GM12872 (cell line): ENCODE measurements around the gene GLI1.

ENCODE experiments used
- CTCF ChIP-seq: IDR thresholded peaks from 3 replicates; pipeline ENCODE4 v1.5.1; 2011; ENCODE audit warnings: low read depth, mild to moderate bottlenecking, low read length, moderate library complexity; ENCODE audit not compliant: insufficient read depth

GLI1 gene

DNA sequence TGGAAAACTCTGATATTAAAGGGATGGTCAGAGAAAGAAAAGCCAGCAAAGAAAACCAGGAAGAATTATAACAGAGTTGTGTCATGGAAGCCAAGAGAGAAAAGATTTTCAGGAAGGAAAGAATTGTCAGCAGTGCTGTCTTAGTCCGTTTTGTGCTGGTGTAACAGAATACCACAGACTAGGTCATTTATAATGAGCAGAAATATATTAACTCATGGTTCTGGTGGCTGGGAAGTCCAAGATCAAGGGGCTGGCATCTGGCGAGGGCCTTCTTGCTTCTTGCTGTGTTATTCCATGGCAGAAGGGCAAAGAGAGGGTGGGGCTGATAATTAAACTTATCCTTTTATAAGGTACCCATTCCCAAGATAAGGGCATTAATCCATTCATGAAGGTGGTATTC is 10.9 kb upstream of the GLI1 start:
- no peak for TF ChIP-seq CTCF

- TF ChIP-seq CTCF: no peak
Measured at GRCh38 chr12:57449375-57449774, 10.2 kb upstream of the GLI1 start.

DNA sequence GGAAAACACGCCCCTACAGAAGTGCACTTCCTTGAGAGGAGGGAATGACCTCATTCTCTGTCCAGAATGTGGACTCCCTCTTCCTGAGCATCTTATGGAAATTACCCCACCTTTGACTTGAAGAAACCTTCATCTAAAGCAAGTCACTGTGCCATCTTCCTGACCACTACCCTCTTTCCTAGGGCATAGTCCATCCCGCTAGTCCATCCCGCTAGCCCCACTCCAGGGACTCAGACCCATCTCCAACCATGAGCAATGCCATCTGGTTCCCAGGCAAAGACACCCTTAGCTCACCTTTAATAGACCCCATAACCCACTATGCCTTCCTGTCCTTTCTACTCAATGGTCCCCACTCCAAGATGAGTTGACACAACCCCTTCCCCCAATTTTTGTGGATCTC is 9.5 kb upstream of the GLI1 start:
- TF ChIP-seq CTCF: no peak

- TF ChIP-seq CTCF: no peak
Measured at GRCh38 chr12:57451233-57451778, 8.3 kb upstream of the GLI1 start.

DNA sequence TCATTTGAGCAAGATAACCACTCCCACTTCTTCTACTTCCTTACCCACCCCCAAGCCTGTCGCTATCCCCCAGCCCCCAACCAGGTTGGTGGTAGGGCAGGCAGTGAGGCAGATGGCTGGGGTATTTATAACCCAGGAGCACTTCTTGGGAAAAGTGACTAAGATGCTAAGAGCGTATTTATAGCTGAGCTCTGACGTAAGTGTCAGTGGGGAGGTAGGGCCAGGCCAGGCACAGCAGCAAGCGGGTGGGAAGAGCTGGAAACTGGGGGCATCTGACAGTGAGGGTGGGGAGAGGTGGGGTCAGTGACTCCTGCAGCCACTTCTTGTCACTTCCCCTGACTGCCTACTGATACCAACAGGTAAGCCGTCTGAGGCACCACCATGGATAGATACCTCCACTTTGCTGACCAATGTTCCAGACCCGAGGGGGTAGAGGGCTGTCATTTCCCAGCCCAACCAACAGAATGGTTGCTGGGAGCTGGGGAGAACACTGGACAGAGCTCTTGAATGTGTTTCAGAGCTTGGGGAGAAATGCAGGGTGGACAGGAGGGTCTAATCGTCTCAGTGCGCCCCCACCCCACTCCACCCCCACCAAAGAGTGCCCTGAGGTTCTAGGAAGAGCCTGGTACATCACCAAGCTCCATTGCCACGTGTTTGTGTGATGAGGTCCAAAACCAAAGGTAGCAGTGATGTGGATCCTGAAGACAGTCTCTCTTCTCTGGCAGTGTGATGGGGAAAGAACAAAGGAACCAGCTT is 7.2 kb upstream of the GLI1 start:
- TF ChIP-seq CTCF: no peak

DNA sequence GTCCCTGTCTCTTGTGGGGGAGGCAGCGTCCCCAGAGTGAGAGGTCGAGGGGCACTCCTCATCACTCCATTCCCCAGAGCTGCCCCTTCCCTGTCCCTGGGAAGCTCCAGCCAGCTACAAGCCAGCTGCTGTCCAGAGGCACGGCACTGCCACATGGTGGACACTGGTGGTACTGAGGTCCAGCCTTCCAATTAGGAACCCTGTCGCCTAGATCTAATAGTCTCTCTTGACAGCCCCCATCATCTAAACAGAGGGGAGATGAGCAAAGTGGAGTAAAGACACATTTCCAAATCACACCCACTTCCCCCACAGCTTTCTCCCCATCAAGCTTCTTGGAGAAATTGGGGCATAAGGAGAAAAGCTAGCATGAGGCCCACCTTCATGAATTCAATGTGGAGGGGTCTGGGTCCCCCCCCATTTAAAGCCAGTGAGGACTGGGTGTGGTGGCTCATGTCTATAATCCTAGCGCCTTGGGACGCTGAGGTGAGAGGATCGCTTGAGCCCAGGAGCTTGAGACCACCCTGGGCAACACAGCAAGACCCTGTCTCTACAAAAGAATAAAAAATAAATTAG is 6.6 kb upstream of the GLI1 start:
- peak; percentile 94 for TF ChIP-seq CTCF

DNA sequence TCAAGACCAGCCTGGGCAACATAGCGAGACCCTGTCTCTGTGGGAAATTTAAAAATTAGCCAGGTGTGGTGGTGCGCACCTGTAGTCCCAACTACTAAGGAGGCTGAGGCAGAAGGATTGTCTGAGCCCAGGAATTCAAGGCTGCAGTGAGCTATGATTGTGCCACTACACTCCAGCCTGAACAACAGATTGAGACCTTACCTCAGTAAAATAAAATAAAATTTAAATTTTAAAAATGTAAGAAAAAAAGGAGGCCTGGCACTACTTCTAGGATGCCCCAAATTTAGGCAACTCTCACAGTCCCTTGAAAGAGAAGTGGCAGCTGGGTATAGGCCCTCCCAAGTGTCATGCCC is 5.4 kb upstream of the GLI1 start:
- TF ChIP-seq CTCF: no peak
